Hippocampal formation (tissue), 2 donors: ENCODE results near the gene PIP5K1B.
"Not testable (repeated sequence)": the region's sequence is repeated elsewhere in the genome, so short reads cannot be mapped to it uniquely, and the experiment has no call there.

ENCODE experiments used
- DNase-seq, 2 donors: peaks; one replicate each; lab custom pipeline; 2025; lab: John Stamatoyannopoulos, UW

PIP5K1B gene, protein sequence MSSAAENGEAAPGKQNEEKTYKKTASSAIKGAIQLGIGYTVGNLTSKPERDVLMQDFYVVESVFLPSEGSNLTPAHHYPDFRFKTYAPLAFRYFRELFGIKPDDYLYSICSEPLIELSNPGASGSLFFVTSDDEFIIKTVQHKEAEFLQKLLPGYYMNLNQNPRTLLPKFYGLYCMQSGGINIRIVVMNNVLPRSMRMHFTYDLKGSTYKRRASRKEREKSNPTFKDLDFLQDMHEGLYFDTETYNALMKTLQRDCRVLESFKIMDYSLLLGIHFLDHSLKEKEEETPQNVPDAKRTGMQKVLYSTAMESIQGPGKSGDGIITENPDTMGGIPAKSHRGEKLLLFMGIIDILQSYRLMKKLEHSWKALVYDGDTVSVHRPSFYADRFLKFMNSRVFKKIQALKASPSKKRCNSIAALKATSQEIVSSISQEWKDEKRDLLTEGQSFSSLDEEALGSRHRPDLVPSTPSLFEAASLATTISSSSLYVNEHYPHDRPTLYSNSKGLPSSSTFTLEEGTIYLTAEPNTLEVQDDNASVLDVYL

DNA sequence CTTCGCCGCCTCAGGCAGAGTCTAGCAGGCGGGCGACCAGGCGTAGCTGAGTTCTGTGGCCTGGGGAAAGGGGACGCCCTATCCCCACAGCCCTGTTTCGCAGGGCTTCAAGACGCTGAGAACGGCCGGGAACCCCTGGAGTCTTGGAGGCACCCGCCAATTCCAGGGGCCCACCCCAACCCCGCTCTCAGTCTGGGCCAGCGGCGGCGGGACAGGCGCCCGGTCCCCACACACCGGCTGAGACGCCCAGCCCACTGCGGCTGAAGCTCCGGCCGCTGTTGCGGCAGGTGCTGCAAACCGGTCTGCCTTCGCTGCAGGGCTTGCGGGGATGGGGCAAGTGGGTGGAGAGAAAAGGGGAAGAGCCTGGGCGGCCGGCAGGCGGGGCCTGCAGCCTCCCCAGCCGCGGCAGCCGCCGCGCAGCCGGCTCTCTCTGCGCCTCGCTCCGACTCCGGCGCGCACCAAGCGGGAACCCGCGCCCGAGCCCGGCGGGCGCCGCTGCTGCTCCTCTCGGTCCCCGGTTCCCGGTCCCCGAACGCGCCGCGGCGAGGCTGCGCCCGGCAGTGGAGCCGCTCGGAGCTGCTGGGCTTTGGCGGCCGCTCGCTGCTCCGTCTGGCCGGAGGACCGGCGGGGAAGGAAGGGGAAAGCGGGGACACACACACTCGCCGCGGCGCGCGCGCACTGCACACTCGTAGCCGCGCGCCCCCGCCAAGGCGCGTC lies at the start of gene PIP5K1B:
Gene PIP5K1B, plus strand, starts transcription at position 427 of the 717 bp plus-strand sequence. CDS start 117,375 bp downstream, outside the sequence.
- peak in 1 of 2 donors; percentile 28 for DNase-seq

GRCh38 chr9:68664036-68664435 lies 41.0 kb upstream of the PIP5K1B start:
- no peak for DNase-seq

GRCh38 chr9:68668127-68668526 lies 36.9 kb upstream of the PIP5K1B start:
- DNase-seq, result no peak

DNA sequence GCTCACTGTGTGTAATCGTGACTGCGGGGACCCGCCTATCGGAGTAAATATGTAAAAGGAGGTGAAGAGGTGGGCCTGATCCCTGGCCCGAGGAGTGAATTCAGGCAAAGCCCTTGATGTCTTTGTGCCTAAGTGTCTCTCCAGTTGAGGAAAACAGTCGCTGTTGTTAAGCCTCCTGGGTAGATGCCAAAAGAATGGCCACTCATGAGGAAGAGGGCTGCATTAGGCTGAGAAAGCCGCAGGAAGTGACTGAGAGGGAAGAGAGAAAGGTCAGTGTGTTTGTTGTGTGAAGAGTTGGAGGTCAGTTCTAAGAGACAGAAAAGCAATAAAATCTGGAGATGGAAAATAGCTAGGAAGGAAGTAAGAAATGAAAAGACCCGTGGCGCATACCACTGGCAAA lies 35.8 kb upstream of the PIP5K1B start:
- DNase-seq, result no peak

- no peak for DNase-seq
Measured at GRCh38 chr9:68672215-68672614, 32.8 kb upstream of the PIP5K1B start.

DNA sequence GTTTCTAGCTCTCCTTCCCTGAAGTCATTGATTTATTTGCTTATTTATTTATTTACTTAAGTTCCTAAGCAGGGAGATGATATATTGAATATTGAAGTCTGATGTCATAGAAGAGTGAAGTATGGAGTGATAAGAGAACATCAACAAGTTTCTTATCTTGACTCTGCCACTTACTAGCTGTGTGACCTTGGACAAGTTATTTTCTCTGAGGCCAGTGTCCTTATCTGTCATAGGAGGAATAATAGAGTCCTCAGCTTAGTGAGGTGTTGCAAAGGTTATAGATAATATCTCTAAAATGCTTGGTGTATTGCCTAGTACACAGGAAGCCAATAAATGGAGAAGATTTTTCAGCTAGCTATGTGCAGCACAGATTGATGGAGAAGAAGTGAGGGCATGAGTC lies 32.4 kb upstream of the PIP5K1B start:
- no peak for DNase-seq

DNA sequence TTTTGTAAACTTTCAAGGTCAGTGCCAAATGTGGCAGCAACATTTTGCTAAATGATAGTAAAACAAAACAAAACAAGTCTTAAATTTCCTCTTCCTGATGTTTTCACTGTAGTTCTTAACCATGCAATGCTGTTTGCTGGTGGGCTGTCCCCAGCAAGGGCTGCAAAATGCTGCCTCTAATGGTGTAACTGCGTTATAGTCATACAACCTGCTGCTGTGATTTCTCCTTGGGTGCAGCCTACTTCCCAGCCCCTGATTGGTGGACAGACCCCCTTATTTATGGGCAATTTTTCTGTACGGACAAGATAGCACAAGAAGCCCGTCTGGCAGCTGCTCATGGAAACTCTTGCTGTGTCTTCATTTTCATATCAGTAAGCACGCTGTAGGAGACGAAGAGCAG lies 26.6 kb upstream of the PIP5K1B start:
- DNase-seq, result no peak

DNA sequence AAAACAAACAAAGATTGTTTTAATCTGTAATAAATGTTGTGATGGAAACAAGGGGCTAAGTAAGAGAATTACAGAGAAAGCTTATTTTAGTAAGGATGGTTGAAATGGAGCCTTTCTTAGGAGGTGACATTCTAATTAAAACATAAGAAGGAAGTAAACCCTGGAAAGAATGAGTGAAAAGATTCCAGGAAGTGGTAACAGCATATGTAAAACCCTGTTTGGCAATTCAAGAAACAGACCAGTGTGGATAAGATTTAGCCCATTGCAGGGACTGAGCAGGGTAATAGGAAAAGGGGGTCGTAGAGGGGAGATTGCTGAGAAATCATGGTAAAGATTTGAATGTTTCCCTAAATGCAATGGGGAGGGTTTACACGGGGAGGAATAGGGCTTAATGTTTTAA lies 21.6 kb upstream of the PIP5K1B start:
- DNase-seq, result no peak

DNA sequence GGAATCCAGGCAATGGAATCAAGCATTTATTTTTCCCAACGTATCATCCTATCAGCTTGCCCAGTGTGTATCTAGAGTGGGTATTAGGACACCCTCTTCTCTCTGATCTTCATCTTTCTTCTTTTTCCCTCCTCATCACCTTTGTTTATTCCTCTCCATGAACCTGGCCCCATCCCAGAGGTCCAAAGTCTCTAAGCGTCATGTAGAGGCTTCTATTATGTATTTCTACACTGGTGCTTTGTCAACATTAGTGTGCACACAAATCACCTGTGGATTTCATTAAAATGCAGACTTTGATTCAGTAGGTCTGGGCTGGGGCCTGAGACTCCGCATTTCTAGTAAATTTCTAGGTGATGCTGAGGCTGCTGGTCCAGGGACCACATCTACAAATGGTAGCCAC lies 19.8 kb upstream of the PIP5K1B start:
- no peak for DNase-seq

DNA sequence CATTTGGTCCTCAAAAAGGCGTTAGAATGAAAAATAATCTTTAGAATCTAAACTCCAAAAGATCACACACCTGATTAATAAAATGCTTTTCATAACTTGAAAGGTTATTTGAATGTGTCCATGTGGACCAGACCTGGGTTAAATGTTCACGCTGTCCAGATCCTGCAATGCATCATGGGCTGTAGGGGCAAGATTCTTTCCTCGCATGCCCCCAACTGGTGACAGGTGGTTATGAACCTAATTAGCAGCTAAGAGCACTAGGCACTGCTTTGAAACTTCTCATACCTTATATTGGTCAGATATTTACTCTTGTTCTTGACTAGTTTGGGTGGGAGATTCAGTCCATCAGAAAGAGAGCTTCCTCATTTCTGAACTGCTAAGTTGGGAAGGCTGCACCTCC lies 19.3 kb upstream of the PIP5K1B start:
- no peak for DNase-seq

- no peak for DNase-seq
Measured at GRCh38 chr9:68690088-68690487, 15.0 kb upstream of the PIP5K1B start.

GRCh38 chr9:68692519-68692918 lies 12.5 kb upstream of the PIP5K1B start:
- DNase-seq, result no peak

DNA sequence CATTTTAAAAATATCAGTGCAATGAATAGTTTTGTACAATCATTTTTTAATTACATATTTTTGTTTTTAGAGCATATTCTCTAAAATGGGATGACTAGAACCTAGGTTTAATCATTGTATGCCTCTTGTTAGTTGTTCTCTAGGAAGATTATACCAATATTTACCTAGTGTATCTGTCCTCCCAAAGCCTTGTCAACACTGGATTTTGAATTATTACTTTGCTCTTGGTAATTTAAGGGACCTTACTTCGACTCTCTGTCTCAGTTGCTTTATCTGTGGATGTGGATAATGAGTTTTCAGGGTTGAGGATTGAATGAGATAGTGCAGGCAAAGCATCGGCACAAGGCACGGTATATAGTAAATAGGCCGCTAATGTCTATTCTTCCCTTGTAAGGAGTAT lies 10.9 kb upstream of the PIP5K1B start:
- DNase-seq, result no peak

DNA sequence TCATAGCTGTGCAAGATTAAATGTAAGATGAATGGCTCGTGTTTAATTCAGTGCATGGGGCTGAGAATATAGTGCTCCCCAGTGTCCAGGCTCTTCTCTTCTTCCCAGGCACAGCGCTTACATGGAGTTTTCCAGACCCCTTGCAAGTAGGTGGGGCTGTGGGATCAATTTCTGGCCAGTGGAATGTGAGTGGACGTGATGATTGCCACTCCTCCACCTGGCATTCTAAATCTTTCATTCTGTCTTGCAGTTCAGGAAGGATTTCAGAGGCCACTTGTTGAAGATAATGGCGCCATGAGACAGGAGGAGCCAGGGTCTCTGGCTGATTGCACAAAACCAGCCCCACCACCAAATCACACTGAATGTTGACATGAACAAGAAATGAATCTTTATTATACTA lies 7.2 kb upstream of the PIP5K1B start:
- no peak for DNase-seq

- DNase-seq, result no peak
Measured at GRCh38 chr9:68698943-68699509, 6.0 kb upstream of the PIP5K1B start.

GRCh38 chr9:68699625-68700024 lies 5.4 kb upstream of the PIP5K1B start:
- DNase-seq, result not testable (repeated sequence)

- DNase-seq, result no peak
Measured at GRCh38 chr9:68702493-68702892, 2.5 kb upstream of the PIP5K1B start.

DNA sequence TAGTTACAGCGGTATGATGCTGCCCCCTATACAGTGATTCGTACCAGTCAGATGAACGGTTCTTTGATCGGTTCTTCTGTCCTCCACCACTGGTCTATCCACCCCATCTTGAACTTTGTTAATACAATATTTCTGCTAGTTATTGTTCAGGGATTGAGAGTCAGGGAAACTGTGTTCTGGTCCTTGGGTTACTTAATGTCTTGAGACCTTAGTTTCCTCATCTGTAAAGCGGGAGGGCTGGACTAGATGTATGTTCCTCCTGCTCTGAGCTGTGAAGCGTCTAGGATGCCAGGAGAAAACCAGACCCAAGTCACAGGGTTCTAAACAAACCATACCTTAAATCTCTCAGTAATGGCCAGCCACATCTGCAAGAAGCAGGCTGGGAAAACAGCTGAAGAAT lies 1.4 kb upstream of the PIP5K1B start:
- no peak for DNase-seq

DNA sequence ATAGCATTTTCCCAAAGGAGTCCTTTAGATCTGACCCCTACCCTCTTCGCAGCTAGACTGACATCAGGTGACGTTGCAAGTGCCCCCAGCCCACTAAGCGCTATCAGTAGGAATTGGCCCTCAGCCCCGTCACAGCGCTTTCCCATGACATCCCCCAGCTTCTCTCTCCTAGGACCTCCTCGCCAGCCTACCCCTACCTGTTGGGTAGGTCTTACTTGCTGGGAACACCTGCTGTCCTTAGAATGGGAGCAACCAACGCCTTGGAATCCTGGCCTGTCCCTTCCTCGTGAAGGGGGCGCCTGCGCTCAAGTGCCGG lies 584 bp upstream of the PIP5K1B start:
- DNase-seq, result no peak

GRCh38 chr9:68705531-68706362 lies 707 bp downstream of the PIP5K1B start:
- no peak for DNase-seq

GRCh38 chr9:68706363-68707201 lies 1.5 kb downstream of the PIP5K1B start:
- no peak for DNase-seq
